GM23248 (cell line): ENCODE measurements around the gene GRHPR. TPM values are rescaled to one million over a fixed set of nuclear protein-coding genes. Genes with fewer than 3 reads are reported as not detected.
A peak's percentile ranks its signal among the peaks of the same experiment; 100 is the strongest.

Experiments
- DNase-seq: peaks from one replicate; pipeline ENCODE4 v3.0.0-alpha.2; 2015
- H2AFZ ChIP-seq: fragments of 200-600 bp; sonication (generic); 2 replicates; pipeline ENCODE4 v1.6.1; 2016; ENCODE audit warnings: antibody characterized with exemption
- H3F3A ChIP-seq: fragments of 200-600 bp; sonication (generic); 2 replicates; pipeline ENCODE4 v1.6.1; 2016; ENCODE audit warnings: mild to moderate bottlenecking, antibody characterized with exemption, mixed run types; ENCODE audit not compliant: insufficient read depth
- H3K27ac ChIP-seq: fragments of 200-600 bp; sonication (generic); 2 replicates; pipeline ENCODE4 v1.5.1; 2016; ENCODE audit warnings: mild to moderate bottlenecking
- H3K27me3 ChIP-seq: fragments of 200-600 bp; sonication (generic); replicated peaks from 2 replicates; pipeline ENCODE4 v1.6.1; 2016; ENCODE audit warnings: mild to moderate bottlenecking; ENCODE audit not compliant: insufficient read depth
- H3K36me3 ChIP-seq: fragments of 200-600 bp; sonication (generic); 2 replicates; pipeline ENCODE4 v1.6.1; 2016; ENCODE audit warnings: low read depth, mild to moderate bottlenecking
- H3K4me1 ChIP-seq: fragments of 200-600 bp; sonication (generic); 2 replicates; pipeline ENCODE4 v1.6.1; 2016; ENCODE audit warnings: mild to moderate bottlenecking; ENCODE audit not compliant: insufficient read depth
- H3K4me2 ChIP-seq: fragments of 200-600 bp; sonication (generic); one replicate; pipeline ENCODE4 v1.6.1; 2016; ENCODE audit warnings: mild to moderate bottlenecking; ENCODE audit not compliant: unreplicated experiment
- H3K4me3 ChIP-seq: fragments of 200-600 bp; sonication (generic); 2 replicates; pipeline ENCODE4 v1.5.1; 2016; ENCODE audit warnings: mild to moderate bottlenecking
- H3K79me2 ChIP-seq: fragments of 200-600 bp; sonication (generic); 2 replicates; pipeline ENCODE4 v1.6.1; 2016; ENCODE audit warnings: mild to moderate bottlenecking; ENCODE audit not compliant: insufficient read depth
- H3K9ac ChIP-seq: fragments of 200-600 bp; sonication (generic); 2 replicates; pipeline ENCODE4 v1.6.1; 2016; ENCODE audit warnings: mild to moderate bottlenecking
- H3K9me2 ChIP-seq: fragments of 200-600 bp; sonication (generic); 2 replicates; pipeline ENCODE4 v1.6.1; 2016; ENCODE audit warnings: mixed run types, mild to moderate bottlenecking, moderate library complexity; ENCODE audit not compliant: insufficient read depth
- H3K9me3 ChIP-seq: fragments of 200-600 bp; sonication (generic); one replicate; pipeline ENCODE4 v1.6.1; 2017; ENCODE audit warnings: low read depth
- H4K20me1 ChIP-seq: fragments of 200-600 bp; sonication (generic); 2 replicates; pipeline ENCODE4 v1.6.0; 2016; ENCODE audit not compliant: insufficient read depth
- EZH2 ChIP-seq: fragments of 200-600 bp; sonication (generic); IDR thresholded peaks from 2 replicates; pipeline ENCODE4 v1.6.1; 2018; ENCODE audit warnings: antibody characterized with exemption, mild to moderate bottlenecking; ENCODE audit not compliant: insufficient read depth, poor library complexity, severe bottlenecking
- EZH2phosphoT487 ChIP-seq: fragments of 200-600 bp; sonication (generic); IDR thresholded peaks from 2 replicates; pipeline ENCODE4 v1.6.1; 2018; ENCODE audit warnings: antibody characterized with exemption, moderate library complexity, mild to moderate bottlenecking, low read depth; ENCODE audit not compliant: insufficient read depth
- WGBS, 2 experiments: methylation state at CpG; one replicate each; pipeline ENCODE4 v1.1.6; 2015 to 2017; ENCODE audit warnings: low lambda C conversion rate in 2 of 2, low coverage in 1 of 2; ENCODE audit errors: missing lambda C conversion rate in 2 of 2; 5-methylcytosine and 5-hydroxymethylcytosine counted together
- in situ Hi-C: fragments of 300-500 bp; cut with MboI; formaldehyde crosslinking; loops from 2 replicates; pipeline ENCODE4 v1.15.0; 2020
- polyA plus RNA-seq: library from polyadenylated mRNA; unstranded; fragments of >200 nt; fragmentation: Nextera tagmentation; extraction: Ambion mirVana; gene quantifications from 2 replicates; pipeline ENCODE4 v1.2.1, GENCODE V29; 2016
- total RNA-seq: library from RNA; depleted of rRNA; stranded (reverse); fragments of >200 nt; shearing (Covaris generic); gene quantifications from 2 replicates; pipeline ENCODE4 v1.2.3, GENCODE V29; 2014

GRHPR gene
- total and polyA plus RNA-seq, 2 experiments from 2014 or later: 124 to 146 TPM

GRCh38 chr9:37429441-37430285 is 7.2 kb downstream of the GRHPR start:
- DNase-seq: no peak
- Histone ChIP-seq H3K4me3 (no peak overlapping the region), H3K36me3 (peaks cover 6% of the 10 kb centered on the region; the same call in 1 of the 2 replicates), H3K4me1 (no peaks in the 10 kb centered on the region), H3K4me2 (no peak overlapping the region), H3K79me2 (peaks cover 18% of the 10 kb centered on the region), H3K9ac (no peak overlapping the region), H4K20me1 (no peaks in the 10 kb centered on the region), H3F3A (no peaks in the 10 kb centered on the region), H3K27ac (no peak overlapping the region), H3K27me3 (no peaks in the 10 kb centered on the region), H3K9me3 (no peaks in the 10 kb centered on the region), H2AFZ (no peak overlapping the region), H3K9me2 (no peaks in the 10 kb centered on the region)
- 89 to 94% methylated on average over 15 to 17 of the region's 17 CpGs for WGBS, 2 experiments
- in situ Hi-C loops: no loop called here
- no peak for TF ChIP-seq EZH2phosphoT487
- TF ChIP-seq EZH2: no peak

GRCh38 chr9:37430841-37431597 is 8.5 kb downstream of the GRHPR start:
- H3K79me2 ChIP-seq: peaks cover 16% of the 10 kb centered on the region
- DNase-seq: peak; percentile 36
- no peak for TF ChIP-seq EZH2phosphoT487
- no peak for TF ChIP-seq EZH2
- no peak overlapping the region for H3K27ac ChIP-seq
- no peak overlapping the region for H3K4me2 ChIP-seq
- H3K4me3 ChIP-seq: no peak overlapping the region
- H4K20me1 ChIP-seq: no peaks in the 10 kb centered on the region
- H3K9ac ChIP-seq: no peak overlapping the region
- no peaks in the 10 kb centered on the region for H3K27me3 ChIP-seq
- peaks cover 17% of the 10 kb centered on the region; the same call in 1 of the 2 replicates for H3K36me3 ChIP-seq
- in situ Hi-C loops: no loop called here
- no peaks in the 10 kb centered on the region for H3K9me2 ChIP-seq
- H3K9me3 ChIP-seq: no peaks in the 10 kb centered on the region
- 71 to 73% methylated on average over 13 to 14 of the region's 14 CpGs for WGBS, 2 experiments
- no peaks in the 10 kb centered on the region for H3F3A ChIP-seq
- H2AFZ ChIP-seq: no peak overlapping the region
- no peaks in the 10 kb centered on the region for H3K4me1 ChIP-seq

GRCh38 chr9:37432020-37432419 is 9.5 kb downstream of the GRHPR start:
- Histone ChIP-seq H3F3A (no peaks in the 10 kb centered on the region), H3K9ac (no peak overlapping the region), H3K9me3 (no peaks in the 10 kb centered on the region), H3K4me2 (no peak overlapping the region), H3K9me2 (no peaks in the 10 kb centered on the region), H3K27ac (no peak overlapping the region), H3K4me3 (no peak overlapping the region), H4K20me1 (no peaks in the 10 kb centered on the region), H3K79me2 (peaks cover 13% of the 10 kb centered on the region), H3K27me3 (no peaks in the 10 kb centered on the region), H3K4me1 (no peaks in the 10 kb centered on the region), H2AFZ (no peak overlapping the region), H3K36me3 (peaks cover 21% of the 10 kb centered on the region; the same call in 1 of the 2 replicates)
- in situ Hi-C loops: no loop called here
- no peak for DNase-seq
- 87 to 92% methylated on average over 6 of the region's 6 CpGs for WGBS, 2 experiments
- TF ChIP-seq EZH2phosphoT487 (no peak), EZH2 (no peak)

DNA sequence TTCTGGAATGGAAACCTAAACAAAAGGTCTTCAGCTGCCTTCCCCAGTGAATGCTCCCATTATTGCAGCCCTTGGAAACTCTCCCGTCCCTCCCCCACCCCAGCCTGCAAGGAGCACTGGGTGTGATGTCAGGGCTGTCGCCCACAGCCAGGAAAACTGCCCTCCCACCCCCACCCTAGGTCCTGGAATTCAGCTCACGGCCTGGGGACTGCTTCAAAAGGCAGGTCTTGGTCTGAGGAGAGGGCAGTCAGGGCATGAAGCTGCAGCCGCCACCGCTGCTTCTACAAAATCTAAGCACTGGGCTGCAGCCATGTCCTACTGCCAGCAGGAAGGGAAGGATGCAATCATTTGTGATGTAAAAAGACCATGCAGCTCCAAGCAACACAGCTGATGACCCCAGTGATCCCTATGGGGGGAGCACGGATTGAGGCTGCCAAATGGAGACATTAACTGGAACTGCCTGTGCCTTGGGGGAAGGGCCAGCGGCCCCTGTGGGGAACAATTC is 11.4 kb downstream of the GRHPR start:
- no peak overlapping the region for H2AFZ ChIP-seq
- H3K4me1 ChIP-seq: no peaks in the 10 kb centered on the region
- no peak overlapping the region for H3K9ac ChIP-seq
- DNase-seq: no peak
- no peaks in the 10 kb centered on the region for H3K9me3 ChIP-seq
- peaks cover 34% of the 10 kb centered on the region for H3K36me3 ChIP-seq
- no peak overlapping the region for H3K4me2 ChIP-seq
- H3K79me2 ChIP-seq: peaks cover 31% of the 10 kb centered on the region
- WGBS, 2 experiments: 77 to 80% methylated on average over 4 to 7 of the region's 7 CpGs
- TF ChIP-seq EZH2 (no peak), EZH2phosphoT487 (no peak)
- no peak overlapping the region for H3K27ac ChIP-seq
- in situ Hi-C loops: no loop called here
- H4K20me1 ChIP-seq: no peaks in the 10 kb centered on the region
- no peaks in the 10 kb centered on the region for H3K9me2 ChIP-seq
- H3F3A ChIP-seq: 0 out of 2 replicates have a peak, but pooled peaks cover 3% of the 10 kb centered on the region
- no peaks in the 10 kb centered on the region for H3K27me3 ChIP-seq
- no peak overlapping the region for H3K4me3 ChIP-seq
